H1 (cell line): Measurements from ENCODE around the gene ARSA. TPM values are rescaled to one million over a fixed set of nuclear protein-coding genes. Genes with fewer than 3 reads are reported as not detected.

Experiments
- CTCF ChIA-PET: fragments of 300-600 bp; sonication (Branson Sonifier 250); formaldehyde crosslinking; loops from one replicate; lab custom pipeline; 2021; ENCODE audit not compliant: partially characterized antibody; lab: Charles Lee
- POLR2A ChIA-PET: fragments of 300-600 bp; sonication (Branson Sonifier 250); formaldehyde crosslinking; loops from one replicate; lab custom pipeline; 2021; ENCODE audit warnings: inconsistent platforms; ENCODE audit not compliant: partially characterized antibody; lab: Charles Lee
- DNase-seq, 2 experiments: peaks; one replicate each; pipeline versions ENCODE4 v3.0.0 to v3.0.0-alpha.2; 2010 to 2022; ENCODE audit warnings: low spot score in 2 of 2, low read depth in 1 of 2, mixed read lengths in 1 of 2
- FAIRE-seq: peaks from 2 replicates; lab custom pipeline; 2011; peaks lifted over from hg19 to GRCh38; lab: Jason Lieb, UNC
- H2AFZ ChIP-seq: 2 replicates; pipeline ENCODE4 v1.8.1; 2012; ENCODE audit warnings: low read length, inconsistent platforms
- H2AK5ac ChIP-seq: 2 replicates; pipeline ENCODE4 v1.6.1; 2013; ENCODE audit warnings: low read depth, low read length
- H2BK120ac ChIP-seq: replicated peaks from 2 replicates; pipeline ENCODE3; 2013; ENCODE audit warnings: low read depth, low read length, inconsistent platforms
- H2BK12ac ChIP-seq: 2 replicates; pipeline ENCODE4 v1.6.1; 2013; ENCODE audit warnings: low read depth, low read length
- H2BK15ac ChIP-seq: 2 replicates; pipeline ENCODE4 v1.6.1; 2013; ENCODE audit warnings: low read length
- H2BK20ac ChIP-seq: 2 replicates; pipeline ENCODE4 v1.6.1; 2013; ENCODE audit warnings: low read length
- H2BK5ac ChIP-seq: 2 replicates; pipeline ENCODE4 v1.6.1; 2013; ENCODE audit warnings: low read depth, low read length
- H3K14ac ChIP-seq: 2 replicates; pipeline ENCODE4 v1.6.1; 2013; ENCODE audit warnings: inconsistent platforms; ENCODE audit not compliant: insufficient read length
- H3K18ac ChIP-seq: 2 replicates; pipeline ENCODE4 v1.6.1; 2013; ENCODE audit warnings: low read length; ENCODE audit errors: extremely low read depth
- H3K23ac ChIP-seq: 2 replicates; pipeline ENCODE4 v1.6.1; 2013; ENCODE audit warnings: inconsistent platforms; ENCODE audit not compliant: insufficient read length
- H3K23me2 ChIP-seq: 2 replicates; pipeline ENCODE4 v1.6.1; 2013; ENCODE audit warnings: low read depth, low read length
- H3K27ac ChIP-seq: 2 replicates; pipeline ENCODE4 v1.6.1; 2011; ENCODE audit warnings: low read depth, low read length, inconsistent platforms
- H3K27me3 ChIP-seq, 4 experiments: replicated peaks in 1 of 4; 1 replicate in 1 of 4; 2 replicates in 3 of 4; pipeline versions ENCODE4 v1.6.1 to v1.8.1; 2011 to 2013; ENCODE audit warnings: low read length in 3 of 4, mild to moderate bottlenecking in 3 of 4, inconsistent platforms in 2 of 4, mixed read lengths in 2 of 4, moderate library complexity in 1 of 4; ENCODE audit not compliant: control insufficient read depth in 3 of 4, insufficient read depth in 3 of 4; ENCODE audit errors: extremely low read depth in 1 of 4
- H3K36me3 ChIP-seq, 4 experiments: 2 replicates each; pipeline versions ENCODE4 v1.6.1 to v1.8.1; 2011 to 2013; ENCODE audit warnings: mild to moderate bottlenecking in 4 of 4, low read length in 3 of 4, moderate library complexity in 2 of 4, control low read depth in 1 of 4, inconsistent platforms in 1 of 4; ENCODE audit not compliant: insufficient read depth in 4 of 4, control insufficient read depth in 2 of 4
- H3K4ac ChIP-seq: replicated peaks from 2 replicates; pipeline ENCODE3; 2013; ENCODE audit warnings: low read length, low read depth, mixed read lengths, inconsistent platforms; ENCODE audit not compliant: insufficient read length
- H3K4me1 ChIP-seq, 4 experiments: replicated peaks in 1 of 4; 1 replicate in 1 of 4; 2 replicates in 3 of 4; pipeline versions ENCODE4 v1.6.1 to v1.8.1; 2011 to 2013; ENCODE audit warnings: low read length in 3 of 4, inconsistent platforms in 2 of 4, mixed read lengths in 1 of 4; ENCODE audit not compliant: insufficient read depth in 4 of 4, control insufficient read depth in 3 of 4
- H3K4me2 ChIP-seq, 2 experiments: 2 replicates each; pipeline versions ENCODE4 v1.6.1 to v1.8.1; 2011 to 2013; ENCODE audit warnings: low read depth in 2 of 2, low read length in 2 of 2, control low read depth in 1 of 2, inconsistent platforms in 1 of 2, mild to moderate bottlenecking in 1 of 2; ENCODE audit not compliant: insufficient read depth in 1 of 2
- H3K4me3 ChIP-seq, 4 experiments: fragments of 200-600, 300-600 bp in 1 of 4; sonication (generic), shearing (Covaris generic), sonication (Bioruptor Twin) in 1 of 4; 2 replicates each; pipeline versions ENCODE4 v1.5.1 to v1.8.1; 2011 to 2016; ENCODE audit warnings: low read length in 4 of 4, low read depth in 3 of 4, control low read depth in 2 of 4, inconsistent platforms in 2 of 4, mild to moderate bottlenecking in 2 of 4, mixed read lengths in 1 of 4, moderate library complexity in 1 of 4; ENCODE audit not compliant: insufficient read depth in 2 of 4; ENCODE audit errors: extremely low read depth in 1 of 4
- H3K56ac ChIP-seq: replicated peaks from 2 replicates; pipeline ENCODE3; 2013; ENCODE audit warnings: low read depth, mild to moderate bottlenecking, mixed read lengths, low read length, inconsistent platforms; ENCODE audit not compliant: insufficient read length
- H3K79me1 ChIP-seq: 2 replicates; pipeline ENCODE4 v1.6.1; 2013; ENCODE audit warnings: low read depth, low read length, control low read depth
- H3K79me2 ChIP-seq, 2 experiments: 2 replicates each; pipeline versions ENCODE4 v1.6.1 to v1.8.1; 2012 to 2013; ENCODE audit warnings: low read length in 2 of 2, mild to moderate bottlenecking in 2 of 2, inconsistent platforms in 1 of 2; ENCODE audit not compliant: insufficient read depth in 2 of 2, control insufficient read depth in 1 of 2
- H3K9ac ChIP-seq, 4 experiments: replicated peaks in 1 of 4; 1 replicate in 1 of 4; 2 replicates in 3 of 4; pipeline versions ENCODE4 v1.6.1 to v1.8.1; 2011 to 2013; ENCODE audit warnings: low read depth in 3 of 4, low read length in 3 of 4, control low read depth in 2 of 4, mild to moderate bottlenecking in 2 of 4, moderate library complexity in 2 of 4, inconsistent platforms in 1 of 4; ENCODE audit errors: extremely low read depth in 1 of 4
- H3K9me3 ChIP-seq, 2 experiments: 2 replicates each; pipeline versions ENCODE4 v1.6.1 to v1.8.1; 2012 to 2013; ENCODE audit warnings: mild to moderate bottlenecking in 2 of 2, moderate library complexity in 2 of 2, control low read depth in 1 of 2, inconsistent platforms in 1 of 2, low read depth in 1 of 2, low read length in 1 of 2, mixed read lengths in 1 of 2; ENCODE audit not compliant: insufficient read depth in 2 of 2
- H4K20me1 ChIP-seq, 2 experiments: replicated peaks in 1 of 2; 2 replicates each; pipeline versions ENCODE3 to v1.8.1; 2011 to 2013; ENCODE audit warnings: inconsistent platforms in 2 of 2, low read length in 2 of 2, mild to moderate bottlenecking in 1 of 2; ENCODE audit not compliant: insufficient read depth in 2 of 2, control insufficient read depth in 1 of 2
- H4K5ac ChIP-seq: 2 replicates; pipeline ENCODE4 v1.6.1; 2013; ENCODE audit warnings: low read length, low read depth, mixed read lengths, inconsistent platforms; ENCODE audit not compliant: insufficient read length
- H4K8ac ChIP-seq: 2 replicates; pipeline ENCODE4 v1.8.0; 2013; ENCODE audit warnings: mild to moderate bottlenecking, moderate library complexity, low read length, inconsistent platforms; ENCODE audit not compliant: insufficient read depth; ENCODE audit errors: extremely low read depth
- H4K91ac ChIP-seq: replicated peaks from 2 replicates; pipeline ENCODE3; 2013; ENCODE audit warnings: low read length, mixed read lengths, inconsistent platforms; ENCODE audit not compliant: insufficient read length
- CBX8 ChIP-seq: fragments of 300-800, 300-1000 bp; sonication (generic); IDR thresholded peaks from 2 replicates; pipeline ENCODE4 v1.7.1; 2016; ENCODE audit warnings: low read depth, low read length, borderline replicate concordance
- WGBS, 2 experiments: shearing (Covaris generic) in 1 of 2; methylation state at CpG; one replicate each; pipeline versions ENCODE4 v1.1.6 to v1.1.7; 2013 to 2015; ENCODE audit warnings: low lambda C conversion rate in 2 of 2, mixed read lengths in 2 of 2, inconsistent platforms in 1 of 2, low coverage in 1 of 2, missing lambda C conversion rate in 1 of 2; ENCODE audit not compliant: insufficient replicate concordance in 2 of 2, insufficient coverage in 1 of 2, insufficient read length in 1 of 2; ENCODE audit errors: extremely low coverage in 1 of 2, missing lambda C conversion rate in 1 of 2; 5-methylcytosine and 5-hydroxymethylcytosine counted together
- polyA plus RNA-seq, 7 experiments: library from polyadenylated mRNA; depleted of rRNA in 3 of 7; stranded (reverse) in 5 of 7; unstranded in 2 of 7; fragments of >200 nt in 5 of 7; fragments of 200-250 nt in 2 of 7; gene quantifications; 1 replicate in 5 of 7; 2 replicates in 1 of 7; 4 replicates in 1 of 7; pipeline versions ENCODE4 v1.2.1 to v1.2.3, GENCODE V29; 2011 to 2013; ENCODE audit warnings: missing spikeins in 2 of 7, mixed read lengths in 2 of 7
- total RNA-seq: library from RNA; stranded (reverse); fragmentation: NEBNext Ultra II Directional; extraction: Animal tissue kit (Norgen Biotek cat#: 25700); gene quantifications from 2 replicates; pipeline ENCODE4 v1.2.1, GENCODE V29; 2021

Gene ARSA
- total and polyA plus RNA-seq, 2 of the 8 experiments (the other 6 are each of a cell fraction or from before 2014, with no cell fraction given) = 9.8 to 10.1 TPM

GRCh38 chr22:50672471-50673230 is 44.7 kb upstream of the ARSA start, which contains the start of gene SHANK3:
SHANK3 (plus strand) TSS chr22:50672823.
- peaks cover 5% of the 10 kb centered on the region; the same call in 1 of the 2 replicates for H3K79me1 ChIP-seq
- no peak within 1 kb of the TSS for H2BK20ac ChIP-seq
- ChIA-PET CTCF (interaction anchor here (0.7 to 1.5 kb wide), 7 partner anchors 12 to 137 kb away, joined by 3 to 6 read pairs (median 3); partner anchors contain the start of gene SYCE3), POLR2A (interaction anchor here (0.9 to 1.2 kb wide), 5 partner anchors 23 to 196 kb away, joined by 3 to 4 read pairs (median 4); partner anchors contain the start of gene ARSA)
- H2AK5ac ChIP-seq = no peak within 1 kb of the TSS
- no peak within 1 kb of the TSS for H3K14ac ChIP-seq
- H3K9me3 ChIP-seq = no peaks in the 10 kb centered on the region
- peak within 1 kb of the TSS; percentile 27; the same call in 1 of the 2 replicates for H2BK12ac ChIP-seq
- H3K23ac ChIP-seq = no peak within 1 kb of the TSS
- H3K4me3 ChIP-seq = peak within 1 kb of the TSS; percentile 51 to 79 (median 56)
- peak within 1 kb of the TSS; percentile 16; the same call in 1 of the 2 replicates for H2BK5ac ChIP-seq
- peak within 1 kb of the TSS; percentile 83 for H3K18ac ChIP-seq
- peaks cover 3 to 21% (median 16%) of the 10 kb centered on the region in 4 experiments for H3K27me3 ChIP-seq
- H3K27ac ChIP-seq = no peak within 1 kb of the TSS
- H4K91ac ChIP-seq = no peak within 1 kb of the TSS
- H2BK15ac ChIP-seq = peak within 1 kb of the TSS; percentile 81; the same call in 1 of the 2 replicates
- H4K8ac ChIP-seq = no peak within 1 kb of the TSS
- no peak within 1 kb of the TSS for H3K56ac ChIP-seq
- H2AFZ ChIP-seq = no peak within 1 kb of the TSS
- no peak for TF ChIP-seq CBX8
- TF ChIP-seq, all 59 proteins: peak for 0
- Histone ChIP-seq H2BK120ac (no peak within 1 kb of the TSS), H3K4me1 (peaks cover 0 to 16% (median 9%) of the 10 kb centered on the region in 4 experiments; a peak in 6 of 7 replicates), H3K79me2 (peaks cover 0 to 5% of the 10 kb centered on the region in 2 experiments; a peak in 1 of 4 replicates), H3K23me2 (peaks cover 13% of the 10 kb centered on the region), H4K5ac (no peak within 1 kb of the TSS), H3K4me2 (peak within 1 kb of the TSS; percentile 50 to 80), H3K9ac (no peak within 1 kb of the TSS), H3K4ac (no peak within 1 kb of the TSS), H4K20me1 (peaks cover 12% of the 10 kb centered on the region in 2 experiments), H3K36me3 (no peaks in the 10 kb centered on the region)
- DNase-seq = no peak
- whole genome bisulfite sequencing, 2 experiments = 40% methylated on average over 15 of the region's 23 CpGs; no CpG with 5 or more reads in 1 of the 2 experiments
- no peak for FAIRE-seq
